Kidney (tissue), 14 donors: ENCODE results near the gene SURF1. TPM values are rescaled to one million over a fixed set of nuclear protein-coding genes. Genes with fewer than 3 reads are reported as not detected.

Source experiments
- DNase-seq, 5 donors: peaks; one replicate each; pipeline ENCODE4 v3.0.0-alpha.2; 2013 to 2020
- FAIRE-seq: peaks from 2 replicates; lab custom pipeline; 2012; peaks lifted over from hg19 to GRCh38; lab: Jason Lieb, UNC
- H3K27ac ChIP-seq, 2 donors: one replicate each; pipeline ENCODE4 v1.7.0; 2013; ENCODE audit warnings: low read depth in 2 of 2, low read length in 2 of 2, inconsistent platforms in 1 of 2
- H3K27me3 ChIP-seq: one replicate; pipeline ENCODE4 v1.7.1; 2013; ENCODE audit warnings: low read length, inconsistent platforms; ENCODE audit not compliant: control insufficient read depth, insufficient read depth
- H3K36me3 ChIP-seq, 3 donors: one replicate each; pipeline versions ENCODE4 v1.7.0 to v1.7.1; 2013; ENCODE audit warnings: low read length in 3 of 3, control low read depth in 1 of 3, inconsistent platforms in 1 of 3; ENCODE audit not compliant: insufficient read depth in 3 of 3, control insufficient read depth in 2 of 3
- H3K4me1 ChIP-seq, 3 donors: one replicate each; pipeline versions ENCODE4 v1.7.0 to v1.7.1; 2013; ENCODE audit warnings: low read length in 3 of 3, inconsistent platforms in 1 of 3, low read depth in 1 of 3; ENCODE audit not compliant: control insufficient read depth in 2 of 3, insufficient read depth in 2 of 3
- H3K4me3 ChIP-seq, 3 donors: one replicate each; pipeline versions ENCODE4 v1.7.0 to v1.8.1; 2013; ENCODE audit warnings: low read length in 3 of 3, control low read depth in 1 of 3, inconsistent platforms in 1 of 3
- H3K9ac ChIP-seq, 3 donors: one replicate each; pipeline versions ENCODE4 v1.7.0 to v1.7.1; 2013; ENCODE audit warnings: low read length in 3 of 3, control low read depth in 1 of 3, inconsistent platforms in 1 of 3
- H3K9me3 ChIP-seq, 3 donors: one replicate each; pipeline versions ENCODE4 v1.7.0 to v1.7.1; 2013; ENCODE audit warnings: low read length in 3 of 3, control low read depth in 1 of 3, inconsistent platforms in 1 of 3; ENCODE audit not compliant: control insufficient read depth in 2 of 3, insufficient read depth in 1 of 3
- CTCF ChIP-seq: IDR thresholded peaks from 3 replicates; pipeline ENCODE4 v1.5.1; 2012; ENCODE audit warnings: mild to moderate bottlenecking, moderate library complexity, borderline replicate concordance; ENCODE audit not compliant: insufficient read depth; ENCODE audit errors: extremely low read depth
- intact Hi-C: fragments of 100-400 bp; cut with DNase I; formaldehyde crosslinking; loops from one replicate; pipeline ENCODE4 v1.11.1; 2022
- polyA plus RNA-seq: library from polyadenylated mRNA; stranded (reverse); fragments of 350-450 nt; fragmentation: Illumina TruSeq; extraction: RNeasy Lipid Tissue Mini Kit (QIAGEN cat#74804); gene quantifications from one replicate; pipeline ENCODE4 v1.2.3, GENCODE V29; 2014; ENCODE audit warnings: low read depth, low replicate concordance; ENCODE audit not compliant: insufficient read depth
- total RNA-seq: library from RNA; stranded (reverse); fragmentation: NEBNext Ultra II Directional; extraction: Animal tissue kit (Norgen Biotek cat#: 25700); gene quantifications from one replicate; pipeline ENCODE4 v1.2.1, GENCODE V29; 2021
- donor health status: control.
- donor health status: control.
- donor health status: control.
- donor health status: control.
- donor health status: control.
- donor health status: DM: yes; HTN: yes; CAD: no.
- donor health status: Normal renal cell carcinoma (clear cell type).

Gene SURF1
- total and polyA plus RNA-seq, 2 donors from 2014 or later = 45.0 to 165 TPM

DNA sequence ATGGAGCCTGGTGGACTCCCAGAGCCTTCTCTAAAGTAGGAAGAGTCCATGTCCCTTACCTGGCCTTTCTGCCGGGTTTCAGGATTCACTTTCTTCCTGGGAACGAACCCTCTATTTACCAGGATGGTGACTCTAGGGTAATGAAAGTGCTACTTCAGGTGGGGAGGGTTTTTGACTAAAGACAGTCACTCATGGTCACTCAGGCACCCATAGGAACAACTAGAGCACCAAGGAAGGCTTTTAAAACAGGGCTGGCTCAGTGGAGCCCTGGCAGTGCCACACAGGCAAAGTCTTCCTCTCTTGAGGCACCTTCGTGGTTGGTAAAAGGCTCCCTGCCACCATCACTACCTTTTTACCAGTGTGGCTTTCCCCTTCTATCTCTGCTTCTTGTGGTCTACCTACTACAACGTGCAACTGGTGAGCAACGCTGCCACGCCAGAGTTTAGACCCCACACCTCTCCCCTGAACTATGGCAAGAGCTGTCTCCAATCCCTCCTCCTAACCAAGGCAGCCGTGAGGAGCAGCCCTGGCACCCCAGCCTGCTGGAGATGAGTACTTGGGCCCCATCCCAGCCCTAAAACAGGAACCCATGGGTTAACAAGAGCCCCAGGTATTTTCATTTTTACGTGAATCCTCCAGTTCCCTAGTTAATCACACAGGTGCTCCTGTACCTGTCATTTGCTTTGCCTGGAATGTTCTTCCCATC is 3.5 kb downstream of the SURF1 start:
- intact Hi-C loops = no loop called here
- no peak for FAIRE-seq
- H3K4me1 ChIP-seq = peaks cover 4 to 27% (median 4%) of the 10 kb centered on the region in 3 donors

DNA sequence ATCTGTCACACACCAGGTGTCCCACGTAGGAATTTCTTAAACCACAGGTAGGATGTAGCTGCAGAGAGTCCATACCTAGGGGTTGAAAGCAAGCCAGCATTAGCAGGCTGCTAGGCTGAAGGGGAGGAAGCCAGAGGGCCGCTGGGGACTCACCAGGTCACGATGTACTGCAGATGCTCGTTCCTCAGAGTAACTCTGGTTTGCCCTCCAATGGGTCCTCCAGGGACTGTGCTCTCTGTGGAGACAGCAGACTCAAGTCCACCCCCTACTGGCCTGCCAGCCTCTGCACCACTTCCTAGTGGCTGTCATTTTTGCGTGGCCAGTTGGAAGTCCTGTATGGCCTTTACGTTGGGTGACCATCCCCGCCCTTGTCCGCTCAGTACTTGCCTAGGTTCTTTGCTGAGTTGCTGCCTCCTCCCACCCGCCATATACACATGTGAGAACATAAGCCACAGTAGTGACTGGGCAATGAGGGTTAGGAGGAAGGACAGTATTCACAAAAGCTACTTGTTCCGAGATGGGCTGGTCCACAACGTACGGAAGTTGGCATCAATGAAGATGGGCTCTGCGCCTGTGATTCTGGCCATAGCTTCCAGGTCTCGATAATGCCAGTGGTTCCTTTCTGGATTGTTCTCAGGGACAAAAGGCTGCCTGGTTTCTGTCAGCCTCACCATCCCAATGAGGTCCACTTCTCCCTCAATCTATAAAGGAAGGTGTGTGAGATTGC is 4.2 kb downstream of the SURF1 start:
- FAIRE-seq (no peak), DNase-seq (peak in 2 of 5 donors; percentile 39 to 74)
- peaks cover 0 to 21% (median 4%) of the 10 kb centered on the region in 3 donors for H3K4me1 ChIP-seq
- H3K9ac ChIP-seq = no peak overlapping the region
- H3K36me3 ChIP-seq = peaks cover 10 to 35% (median 25%) of the 10 kb centered on the region in 3 donors
- no peak for TF ChIP-seq CTCF
- no peak overlapping the region for H3K27ac ChIP-seq
- H3K4me3 ChIP-seq = no peak overlapping the region
- intact Hi-C loops = no loop called here
- no peaks in the 10 kb centered on the region for H3K9me3 ChIP-seq
- no peaks in the 10 kb centered on the region for H3K27me3 ChIP-seq

More for the DNA sequence above, 3.5 kb downstream of the SURF1 start:
- Histone ChIP-seq H3K4me3 (no peak overlapping the region), H3K9me3 (no peaks in the 10 kb centered on the region), H3K27ac (no peak overlapping the region), H3K9ac (no peak overlapping the region), H3K36me3 (peaks cover 10 to 35% (median 25%) of the 10 kb centered on the region in 3 donors), H3K27me3 (no peaks in the 10 kb centered on the region)
- DNase-seq = peak in 1 of 5 donors; percentile 52
- no peak for TF ChIP-seq CTCF

- Histone ChIP-seq H3K27me3 (no peaks in the 10 kb centered on the region), H3K4me1 (peaks cover 3 to 23% (median 4%) of the 10 kb centered on the region in 3 donors), H3K9ac (no peak overlapping the region), H3K9me3 (no peaks in the 10 kb centered on the region), H3K27ac (no peak overlapping the region), H3K4me3 (no peak overlapping the region), H3K36me3 (peaks cover 10 to 35% (median 25%) of the 10 kb centered on the region in 3 donors)
- DNase-seq (peak in 1 of 5 donors; percentile 8), FAIRE-seq (no peak)
- intact Hi-C loops = no loop called here
- no peak for TF ChIP-seq CTCF
Measured at GRCh38 chr9:133351526-133351907, 4.8 kb downstream of the SURF1 start.
